Smooth muscle cell (in vitro differentiated cells): ENCODE data around the gene SERPINC1. TPM values are rescaled to one million over a fixed set of nuclear protein-coding genes. Genes with fewer than 3 reads are reported as not detected.

ENCODE experiments used
- DNase-seq: peaks from one replicate; lab custom pipeline; 2025; ENCODE audit not compliant: unreplicated experiment; lab: John Stamatoyannopoulos, UW
- H2AFZ ChIP-seq: fragments of 200-600 bp; sonication (generic); 2 replicates; pipeline ENCODE4 v1.6.0; 2016; ENCODE audit warnings: antibody characterized with exemption, low read depth, mild to moderate bottlenecking
- H3F3A ChIP-seq: fragments of 200-600 bp; sonication (generic); 2 replicates; pipeline ENCODE4 v1.6.0; 2017; ENCODE audit warnings: antibody characterized with exemption, low read depth
- H3K27ac ChIP-seq: fragments of 200-600 bp; sonication (generic); 2 replicates; pipeline ENCODE4 v1.5.1; 2016; ENCODE audit warnings: low read depth, mild to moderate bottlenecking
- H3K27me3 ChIP-seq: fragments of 200-600 bp; sonication (generic); 2 replicates; pipeline ENCODE4 v1.6.1; 2016; ENCODE audit warnings: low read depth, mild to moderate bottlenecking
- H3K36me3 ChIP-seq: fragments of 200-600 bp; sonication (generic); 2 replicates; pipeline ENCODE4 v1.5.1; 2016; ENCODE audit warnings: low read depth
- H3K4me1 ChIP-seq: fragments of 200-600 bp; sonication (generic); 2 replicates; pipeline ENCODE4 v1.5.1; 2016; ENCODE audit warnings: low read depth
- H3K4me2 ChIP-seq: fragments of 200-600 bp; sonication (generic); 2 replicates; pipeline ENCODE4 v1.6.0; 2016; ENCODE audit warnings: mild to moderate bottlenecking
- H3K4me3 ChIP-seq: fragments of 200-600 bp; sonication (generic); 2 replicates; pipeline ENCODE4 v1.5.1; 2016; ENCODE audit warnings: mild to moderate bottlenecking
- H3K79me2 ChIP-seq: fragments of 200-600 bp; sonication (generic); 2 replicates; pipeline ENCODE4 v1.6.0; 2016; ENCODE audit warnings: low read depth, mild to moderate bottlenecking
- H3K9ac ChIP-seq: fragments of 200-600 bp; sonication (generic); 2 replicates; pipeline ENCODE4 v1.6.0; 2016; ENCODE audit warnings: low read depth
- H3K9me3 ChIP-seq: fragments of 200-600 bp; sonication (generic); replicated peaks from 2 replicates; pipeline ENCODE4 v1.5.1; 2016; ENCODE audit warnings: low read depth
- H4K20me1 ChIP-seq: fragments of 200-600 bp; sonication (generic); 2 replicates; pipeline ENCODE4 v1.6.0; 2016; ENCODE audit warnings: low read depth
- CTCF ChIP-seq: fragments of 200-600 bp; sonication (generic); IDR thresholded peaks from 2 replicates; pipeline ENCODE4 v1.5.1; 2017; ENCODE audit warnings: borderline replicate concordance, mild to moderate bottlenecking, antibody characterized with exemption; ENCODE audit not compliant: insufficient read depth, poor library complexity, severe bottlenecking
- WGBS: methylation state at CpG from one replicate; pipeline ENCODE4 v1.1.7; 2016; ENCODE audit warnings: low lambda C conversion rate; 5-methylcytosine and 5-hydroxymethylcytosine counted together
- polyA plus RNA-seq: library from polyadenylated mRNA; unstranded; fragments of >200 nt; fragmentation: Nextera tagmentation; extraction: Ambion mirVana; gene quantifications from 2 replicates; pipeline ENCODE4 v1.2.1, GENCODE V29; 2016
- total RNA-seq: library from RNA; depleted of rRNA; stranded (reverse); fragments of >200 nt; gene quantifications from 2 replicates; pipeline ENCODE4 v1.2.3, GENCODE V29; 2014

Gene SERPINC1
- total and polyA plus RNA-seq, 2 experiments from 2014 or later = 0.49 to 0.56 TPM

- H3K27ac ChIP-seq = peak within 1 kb of the TSS; percentile 67
- H3K79me2 ChIP-seq = peaks cover 38% of the 10 kb centered on the region
- H3K36me3 ChIP-seq = peaks cover 23% of the 10 kb centered on the region
- TF ChIP-seq CTCF = no peak
- H3K9ac ChIP-seq = peak within 1 kb of the TSS; percentile 64
- peaks cover 49% of the 10 kb centered on the region for H4K20me1 ChIP-seq
- H3F3A ChIP-seq = peaks cover 39% of the 10 kb centered on the region
- H3K9me3 ChIP-seq = no peaks in the 10 kb centered on the region
- peak within 1 kb of the TSS; percentile 90 for H3K4me2 ChIP-seq
- DNase-seq = peak; percentile 88
- H3K4me1 ChIP-seq = peaks cover 32% of the 10 kb centered on the region
- H3K4me3 ChIP-seq = peak within 1 kb of the TSS; percentile 65
- 2% methylated on average over 21 of the region's 30 CpGs for WGBS
- H2AFZ ChIP-seq = peak within 1 kb of the TSS; percentile 86
- H3K27me3 ChIP-seq = no peaks in the 10 kb centered on the region
These were observed 49.3 kb downstream of the SERPINC1 start, which contains the start of gene GAS5 for GRCh38 chr1:173867753-173868265. GAS5 (minus strand) TSS chr1:173867989.

- H3K27ac ChIP-seq = peak overlapping the region; percentile 62
- peaks cover 51% of the 10 kb centered on the region for H4K20me1 ChIP-seq
- no peaks in the 10 kb centered on the region for H3K9me3 ChIP-seq
- DNase-seq = no peak
- H3K79me2 ChIP-seq = peaks cover 38% of the 10 kb centered on the region
- peaks cover 40% of the 10 kb centered on the region for H3F3A ChIP-seq
- WGBS = 2% methylated on average over 32 of the region's 32 CpGs
- H3K36me3 ChIP-seq = peaks cover 23% of the 10 kb centered on the region
- H3K4me3 ChIP-seq = peak overlapping the region; percentile 65
- H3K27me3 ChIP-seq = no peaks in the 10 kb centered on the region
- peak overlapping the region; percentile 90 for H3K4me2 ChIP-seq
- H3K9ac ChIP-seq = peak overlapping the region; percentile 55
- H3K4me1 ChIP-seq = peaks cover 32% of the 10 kb centered on the region
- no peak for TF ChIP-seq CTCF
- no peak overlapping the region for H2AFZ ChIP-seq
These were observed 49.9 kb downstream of the SERPINC1 start for GRCh38 chr1:173867141-173867752.

- Histone ChIP-seq H3K36me3 (peaks cover 23% of the 10 kb centered on the region), H3F3A (peaks cover 43% of the 10 kb centered on the region), H3K9me3 (no peaks in the 10 kb centered on the region), H2AFZ (no peak overlapping the region), H3K79me2 (peaks cover 34% of the 10 kb centered on the region), H3K27me3 (no peaks in the 10 kb centered on the region), H4K20me1 (peaks cover 51% of the 10 kb centered on the region), H3K27ac (peak overlapping the region; percentile 62), H3K9ac (peak overlapping the region; percentile 55), H3K4me1 (peaks cover 32% of the 10 kb centered on the region), H3K4me3 (peak overlapping the region; percentile 65), H3K4me2 (peak overlapping the region; percentile 90)
- DNase-seq = no peak
- WGBS = 2% methylated on average over 2 of the region's 2 CpGs
- no peak for TF ChIP-seq CTCF
These were observed 50.6 kb downstream of the SERPINC1 start for GRCh38 chr1:173866413-173867115.
